AG04450 (cell line): ENCODE results near the gene LGR6. TPM values are rescaled to one million over a fixed set of nuclear protein-coding genes. Genes with fewer than 3 reads are reported as not detected.

Source experiments
- CTCF ChIA-PET: fragments of 300-600, 350-600 bp; formaldehyde crosslinking; extraction: SDS; loops from one replicate; lab custom pipeline; 2022; ENCODE audit warnings: antibody characterized with exemption, inconsistent platforms; lab: Charles Lee
- POLR2A ChIA-PET: fragments of 350-600 bp; formaldehyde crosslinking; extraction: SDS; loops from one replicate; lab custom pipeline; 2021; ENCODE audit warnings: antibody characterized with exemption, inconsistent platforms; lab: Yijun Ruan, JAX
- DNase-seq: peaks from one replicate; pipeline ENCODE4 v3.0.0-alpha.2; 2011; ENCODE audit warnings: low read depth, low spot score
- H3K27ac ChIP-seq: one replicate; pipeline ENCODE4 v1.5.1; 2012; ENCODE audit warnings: low read depth, low read length, control low read depth
- H3K27me3 ChIP-seq: one replicate; pipeline ENCODE4 v1.6.0; 2012; ENCODE audit warnings: low read length; ENCODE audit not compliant: control insufficient read depth, insufficient read depth
- H3K4me3 ChIP-seq: 2 replicates; pipeline ENCODE4 v1.5.1; 2011; ENCODE audit warnings: mild to moderate bottlenecking, low read depth, low read length, control low read depth
- H3K9me3 ChIP-seq: 2 replicates; pipeline ENCODE4 v1.5.1; 2012; ENCODE audit warnings: low read length; ENCODE audit not compliant: control insufficient read depth, insufficient read depth
- polyA plus RNA-seq: library from polyadenylated mRNA; depleted of rRNA; stranded (reverse); fragments of >200 nt; gene quantifications from 2 replicates; pipeline ENCODE4 v1.2.3, GENCODE V29; 2011
- TF ChIP-seq, protein P1 (sequence below): IDR thresholded peaks from 2 replicates; pipeline ENCODE4 v1.5.1; 2011; ENCODE audit warnings: low read depth, low read length, control low read depth, inconsistent platforms

The LGR6 gene
- polyA plus RNA-seq, 1 experiment = not detected

DNA sequence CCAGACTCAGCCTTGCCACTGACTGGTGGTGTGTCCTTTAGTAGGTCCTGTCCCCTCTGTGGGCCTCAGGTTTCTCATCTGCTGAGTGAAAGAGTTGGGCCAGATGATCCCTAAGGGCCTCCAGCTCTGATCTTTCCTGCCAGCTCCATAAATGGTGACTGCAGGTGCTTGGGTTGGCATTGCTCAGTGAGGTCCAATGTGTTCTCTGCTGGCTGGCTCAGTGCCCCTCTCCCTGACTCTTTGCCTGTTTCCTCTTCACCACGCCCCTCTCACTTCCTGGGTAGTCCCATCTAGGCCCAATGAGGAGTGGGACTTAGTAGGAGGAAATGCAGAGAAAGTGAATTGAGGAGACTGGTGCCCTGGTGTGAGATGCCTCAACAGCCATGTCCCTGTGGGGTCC, 111.6 kb downstream of the LGR6 start:
- no peak for DNase-seq
- Histone ChIP-seq H3K27me3 (peaks cover 56% of the 10 kb centered on the region), H3K9me3 (no peaks in the 10 kb centered on the region), H3K4me3 (no peak overlapping the region), H3K27ac (no peak overlapping the region)
- ChIA-PET CTCF (interaction anchor here (0.9 to 4.5 kb wide), 2 partner anchors 11 to 116 kb away, joined by 4 to 21 read pairs; no protein-coding TSS in a partner anchor), POLR2A (interaction anchor here (0.9 kb wide), 1 partner anchor 12 kb away, joined by 3 read pairs; no protein-coding TSS in a partner anchor)
- TF ChIP-seq, protein P1, sequence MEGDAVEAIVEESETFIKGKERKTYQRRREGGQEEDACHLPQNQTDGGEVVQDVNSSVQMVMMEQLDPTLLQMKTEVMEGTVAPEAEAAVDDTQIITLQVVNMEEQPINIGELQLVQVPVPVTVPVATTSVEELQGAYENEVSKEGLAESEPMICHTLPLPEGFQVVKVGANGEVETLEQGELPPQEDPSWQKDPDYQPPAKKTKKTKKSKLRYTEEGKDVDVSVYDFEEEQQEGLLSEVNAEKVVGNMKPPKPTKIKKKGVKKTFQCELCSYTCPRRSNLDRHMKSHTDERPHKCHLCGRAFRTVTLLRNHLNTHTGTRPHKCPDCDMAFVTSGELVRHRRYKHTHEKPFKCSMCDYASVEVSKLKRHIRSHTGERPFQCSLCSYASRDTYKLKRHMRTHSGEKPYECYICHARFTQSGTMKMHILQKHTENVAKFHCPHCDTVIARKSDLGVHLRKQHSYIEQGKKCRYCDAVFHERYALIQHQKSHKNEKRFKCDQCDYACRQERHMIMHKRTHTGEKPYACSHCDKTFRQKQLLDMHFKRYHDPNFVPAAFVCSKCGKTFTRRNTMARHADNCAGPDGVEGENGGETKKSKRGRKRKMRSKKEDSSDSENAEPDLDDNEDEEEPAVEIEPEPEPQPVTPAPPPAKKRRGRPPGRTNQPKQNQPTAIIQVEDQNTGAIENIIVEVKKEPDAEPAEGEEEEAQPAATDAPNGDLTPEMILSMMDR = no peak

DNA sequence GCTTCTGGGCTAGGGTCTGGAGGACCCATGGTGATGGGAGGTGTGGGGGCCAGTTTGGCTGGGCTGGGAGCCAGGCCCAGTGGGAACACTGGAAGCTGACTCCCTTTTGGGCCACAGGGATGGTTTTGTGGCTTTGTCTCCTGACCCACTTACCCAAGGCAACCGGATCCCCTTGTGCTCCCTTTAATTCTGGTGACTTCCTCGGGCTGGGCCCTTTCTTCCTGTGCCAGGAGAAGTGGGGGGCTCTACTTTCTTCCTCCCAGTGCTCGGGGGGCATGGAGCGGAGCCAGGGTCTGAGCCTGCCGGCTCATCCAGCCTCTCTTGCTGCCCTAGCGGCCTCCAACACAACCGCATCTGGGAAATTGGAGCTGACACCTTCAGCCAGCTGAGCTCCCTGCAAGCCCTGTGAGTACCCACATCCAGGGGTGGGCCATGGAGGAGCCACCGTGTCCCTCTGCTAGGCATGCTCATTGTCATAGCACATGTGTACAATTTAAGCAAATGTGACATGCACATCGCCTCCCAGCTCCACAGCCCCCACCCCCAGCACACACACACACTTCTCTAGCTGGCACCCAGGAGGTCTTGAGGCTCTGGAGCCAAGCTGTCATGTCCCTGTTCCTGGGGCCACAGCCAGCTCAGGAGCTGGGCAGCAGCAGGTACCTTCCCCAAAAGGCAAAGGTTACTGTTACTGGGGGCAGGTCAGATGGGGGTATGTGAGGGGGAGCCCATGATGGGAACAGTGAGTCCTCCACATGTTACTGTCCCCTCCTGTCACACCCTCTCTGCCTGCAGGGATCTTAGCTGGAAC, 113.1 kb downstream of the LGR6 start:
- POLR2A ChIA-PET = no interaction called here
- peaks cover 52% of the 10 kb centered on the region for H3K27me3 ChIP-seq
- no peaks in the 10 kb centered on the region for H3K9me3 ChIP-seq
- CTCF ChIA-PET = interaction anchor here (0.5 to 4.5 kb wide), 3 partner anchors 9 to 117 kb away, joined by 3 to 21 read pairs (median 15); no protein-coding TSS in a partner anchor
- TF ChIP-seq, protein P1 = no peak
- H3K27ac ChIP-seq = no peak overlapping the region
- no peak overlapping the region for H3K4me3 ChIP-seq
- no peak for DNase-seq

DNA sequence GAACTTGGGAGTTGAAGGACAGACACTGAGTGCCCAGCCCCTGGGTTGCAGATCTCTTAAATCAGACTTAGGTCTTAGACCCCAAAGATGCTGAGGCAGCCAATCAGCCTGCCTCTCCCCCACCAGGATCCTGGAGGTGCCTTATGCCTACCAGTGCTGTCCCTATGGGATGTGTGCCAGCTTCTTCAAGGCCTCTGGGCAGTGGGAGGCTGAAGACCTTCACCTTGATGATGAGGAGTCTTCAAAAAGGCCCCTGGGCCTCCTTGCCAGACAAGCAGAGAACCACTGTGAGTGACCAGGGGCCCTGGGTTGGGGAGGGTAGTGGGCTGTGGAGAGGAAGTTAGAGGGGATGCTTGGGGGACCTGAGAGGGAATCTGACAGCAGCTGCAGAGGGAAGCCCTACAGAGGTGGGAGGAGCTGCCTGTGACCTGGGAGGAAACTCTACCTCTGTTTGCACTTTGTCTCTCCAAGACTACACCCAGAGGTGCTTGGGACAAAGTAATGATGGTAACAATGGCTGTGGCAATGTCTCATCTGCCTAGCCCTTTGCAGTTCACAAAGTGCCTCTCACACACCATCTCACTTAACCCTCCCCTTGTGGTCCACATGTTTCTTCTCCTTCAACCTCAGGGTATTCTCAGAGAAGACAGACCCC, 116.6 kb downstream of the LGR6 start:
- ChIA-PET CTCF (no interaction called here), POLR2A (no interaction called here)

DNA sequence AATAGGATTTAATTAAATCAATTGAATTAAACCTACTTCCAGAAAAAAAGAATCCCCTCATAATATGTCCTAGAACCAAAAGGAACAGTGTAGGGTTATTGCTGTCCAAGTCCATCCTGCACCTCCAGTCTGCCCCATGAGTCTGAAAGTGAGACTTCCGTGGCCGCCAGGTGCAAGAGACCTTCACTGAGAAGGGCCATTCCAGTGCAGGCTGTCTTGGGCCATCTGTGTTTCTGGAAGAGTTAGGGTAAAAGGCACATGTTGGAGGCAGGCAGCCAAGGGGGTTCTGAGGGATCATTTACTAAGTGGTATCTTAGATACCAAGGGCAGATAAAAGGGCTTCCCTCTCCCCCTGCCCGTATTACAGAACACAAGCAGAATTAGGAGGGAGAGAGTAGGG, 117.1 kb downstream of the LGR6 start:
- no peak for DNase-seq
- TF ChIP-seq, protein P1 = no peak
- H3K27ac ChIP-seq = no peak overlapping the region
- no peak overlapping the region for H3K4me3 ChIP-seq
- peaks cover 61% of the 10 kb centered on the region for H3K27me3 ChIP-seq
- no peaks in the 10 kb centered on the region for H3K9me3 ChIP-seq
- ChIA-PET CTCF (no interaction called here), POLR2A (no interaction called here)

More for the DNA sequence above, 116.6 kb downstream of the LGR6 start:
- Histone ChIP-seq H3K27me3 (peaks cover 67% of the 10 kb centered on the region), H3K4me3 (no peak overlapping the region), H3K9me3 (no peaks in the 10 kb centered on the region), H3K27ac (no peak overlapping the region)
- TF ChIP-seq, protein P1 = no peak
- no peak for DNase-seq
